Urothelium cell line (cell line): ENCODE data around the gene IFNL4.
"Not testable (repeated sequence)": the region's sequence is repeated elsewhere in the genome, so short reads cannot be mapped to it uniquely, and the experiment has no call there.

ENCODE experiments used
- DNase-seq: peaks from one replicate; pipeline ENCODE4 v3.0.0; 2011; ENCODE audit warnings: low spot score, mixed read lengths
- FAIRE-seq: peaks from 2 replicates; lab custom pipeline; 2011; peaks lifted over from hg19 to GRCh38; lab: Jason Lieb, UNC

Gene IFNL4

DNA sequence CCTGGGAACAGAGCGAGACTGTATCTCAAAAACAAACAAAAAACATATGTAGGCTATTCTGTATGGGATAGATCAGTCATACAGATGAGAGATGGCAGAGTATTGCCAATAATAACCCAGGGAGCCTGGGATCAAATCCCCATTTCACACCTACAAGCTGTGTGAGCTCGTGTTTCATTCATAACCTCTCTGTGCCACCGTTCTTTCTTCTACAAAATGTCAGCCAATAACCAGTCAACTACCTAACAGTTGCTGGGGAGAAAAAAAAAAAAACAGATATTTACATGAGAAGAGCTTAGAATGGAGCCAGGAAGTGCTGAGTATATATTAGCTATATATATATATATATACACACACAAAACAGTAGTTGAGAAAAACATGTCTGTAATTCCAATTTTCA, 13.0 kb upstream of the IFNL4 start:
- no peak for FAIRE-seq
- DNase-seq: no peak

GRCh38 chr19:39257227-39257626, 8.6 kb upstream of the IFNL4 start:
- no peak for DNase-seq
- no peak for FAIRE-seq

DNA sequence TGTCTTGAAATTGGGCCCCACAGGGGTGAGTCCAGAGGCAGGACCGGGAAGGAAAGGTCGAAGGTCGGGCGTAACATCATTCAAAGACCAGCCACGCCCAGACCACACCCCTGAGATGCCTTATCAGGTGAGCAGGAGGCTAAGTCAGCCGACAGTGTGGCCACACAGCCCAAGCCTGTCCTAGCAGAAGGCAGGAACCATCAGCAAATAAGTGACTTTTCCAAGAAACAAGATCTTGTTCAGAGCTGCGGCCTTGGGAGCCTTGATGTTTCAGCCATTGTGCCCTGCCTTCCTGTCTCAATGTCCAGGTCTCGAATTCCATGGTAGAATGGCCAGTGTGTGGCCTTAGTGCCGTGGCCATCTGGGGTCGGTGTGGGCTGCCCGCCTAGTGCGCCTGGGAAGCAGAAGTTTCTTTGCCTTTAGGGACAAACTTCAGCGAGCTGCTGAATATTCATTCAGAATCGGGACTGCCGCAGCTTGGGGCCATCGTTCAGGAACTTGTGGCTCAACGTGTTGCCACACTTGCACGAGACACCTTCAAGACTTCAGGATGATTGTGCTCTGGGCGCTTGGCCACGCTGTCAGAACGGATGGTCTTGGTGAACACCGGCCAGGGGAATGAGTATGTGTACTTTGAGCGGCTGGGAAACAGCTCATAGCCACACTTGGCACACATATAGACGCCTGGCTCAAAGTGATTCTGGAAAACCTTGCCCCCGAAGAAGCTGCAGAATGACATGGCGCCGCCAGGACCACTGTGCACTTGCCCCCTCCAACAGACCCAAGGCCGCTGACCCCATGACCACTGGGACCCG, 6.1 kb upstream of the IFNL4 start:
- DNase-seq (no peak), FAIRE-seq (no peak)

DNA sequence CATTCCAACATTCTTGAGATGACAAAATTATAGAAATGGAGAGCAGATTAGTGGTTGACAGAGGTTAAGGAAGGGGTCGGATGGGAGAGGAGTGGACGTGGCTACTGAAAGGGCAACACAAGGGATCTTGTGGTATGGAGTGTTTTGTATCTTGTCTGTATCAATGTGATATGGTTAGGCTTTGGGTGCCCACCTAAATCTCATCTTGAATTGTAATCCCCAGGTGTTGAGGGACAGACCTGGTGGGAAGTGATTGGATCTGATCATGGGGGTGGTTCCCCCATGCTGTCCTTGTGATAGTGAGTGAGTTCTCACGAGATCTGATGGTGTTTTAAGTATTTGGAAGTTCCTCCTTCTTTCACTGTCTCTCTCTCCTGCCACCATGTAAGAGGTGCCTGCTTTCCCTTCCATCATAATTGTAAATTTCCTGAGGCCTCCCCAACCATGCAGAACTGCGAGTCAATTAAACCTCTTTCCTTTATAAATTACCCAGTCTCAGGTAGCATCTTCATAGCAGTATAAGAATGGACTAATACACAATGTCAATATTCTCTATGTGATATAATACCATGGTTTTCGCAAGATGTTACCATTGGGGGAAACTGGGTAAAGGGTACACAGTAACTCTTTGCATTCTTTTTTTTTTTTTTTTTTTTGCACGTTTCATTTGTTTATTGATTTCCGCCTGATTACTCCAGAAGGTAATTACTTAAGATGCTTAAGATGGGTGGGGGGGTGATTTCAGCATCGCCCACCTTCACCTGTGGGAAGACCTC, 4.9 kb upstream of the IFNL4 start:
- DNase-seq (no peak), FAIRE-seq (no peak)

DNA sequence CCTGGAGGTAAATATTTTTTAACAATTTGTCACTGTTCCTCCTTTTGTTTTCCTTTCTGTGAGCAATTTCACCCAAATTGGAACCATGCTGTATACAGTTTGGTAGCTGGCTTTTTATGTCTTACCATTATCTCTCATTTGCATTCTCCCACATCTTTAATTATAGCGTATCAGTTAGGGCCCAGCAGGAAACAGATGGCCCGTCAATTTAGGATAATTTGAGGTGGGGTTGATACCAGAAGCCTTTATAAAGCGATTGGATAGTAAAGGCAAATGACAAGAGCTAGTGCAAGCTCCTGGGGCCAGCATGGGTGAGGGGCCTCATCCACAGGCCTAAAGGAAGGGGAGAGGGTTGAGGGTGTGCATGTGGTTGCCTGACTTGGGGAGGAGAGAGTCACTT, 3.8 kb upstream of the IFNL4 start:
- DNase-seq (no peak), FAIRE-seq (no peak)

GRCh38 chr19:39251846-39252245, 3.2 kb upstream of the IFNL4 start:
- no peak for DNase-seq
- FAIRE-seq: no peak

DNA sequence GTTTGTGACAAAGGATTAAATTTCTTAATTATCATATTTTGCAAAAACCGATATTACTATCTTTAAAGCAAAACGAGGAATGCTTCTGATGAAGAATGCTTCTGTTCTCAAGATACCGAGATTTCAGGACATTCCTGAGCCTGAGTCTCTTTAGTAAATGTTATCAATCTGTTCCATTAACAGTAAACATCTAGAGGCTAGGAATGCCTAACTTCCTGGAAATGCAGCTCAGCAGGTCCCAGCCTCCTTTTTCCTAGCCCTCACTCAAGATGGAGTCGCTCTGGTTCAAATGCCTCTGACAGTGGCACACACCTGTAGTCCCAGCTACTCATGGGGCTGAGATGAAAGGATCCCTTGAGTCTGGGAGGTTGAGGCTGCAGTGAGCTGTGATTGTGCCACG, 2.4 kb upstream of the IFNL4 start:
- no peak for DNase-seq
- FAIRE-seq: no peak

DNA sequence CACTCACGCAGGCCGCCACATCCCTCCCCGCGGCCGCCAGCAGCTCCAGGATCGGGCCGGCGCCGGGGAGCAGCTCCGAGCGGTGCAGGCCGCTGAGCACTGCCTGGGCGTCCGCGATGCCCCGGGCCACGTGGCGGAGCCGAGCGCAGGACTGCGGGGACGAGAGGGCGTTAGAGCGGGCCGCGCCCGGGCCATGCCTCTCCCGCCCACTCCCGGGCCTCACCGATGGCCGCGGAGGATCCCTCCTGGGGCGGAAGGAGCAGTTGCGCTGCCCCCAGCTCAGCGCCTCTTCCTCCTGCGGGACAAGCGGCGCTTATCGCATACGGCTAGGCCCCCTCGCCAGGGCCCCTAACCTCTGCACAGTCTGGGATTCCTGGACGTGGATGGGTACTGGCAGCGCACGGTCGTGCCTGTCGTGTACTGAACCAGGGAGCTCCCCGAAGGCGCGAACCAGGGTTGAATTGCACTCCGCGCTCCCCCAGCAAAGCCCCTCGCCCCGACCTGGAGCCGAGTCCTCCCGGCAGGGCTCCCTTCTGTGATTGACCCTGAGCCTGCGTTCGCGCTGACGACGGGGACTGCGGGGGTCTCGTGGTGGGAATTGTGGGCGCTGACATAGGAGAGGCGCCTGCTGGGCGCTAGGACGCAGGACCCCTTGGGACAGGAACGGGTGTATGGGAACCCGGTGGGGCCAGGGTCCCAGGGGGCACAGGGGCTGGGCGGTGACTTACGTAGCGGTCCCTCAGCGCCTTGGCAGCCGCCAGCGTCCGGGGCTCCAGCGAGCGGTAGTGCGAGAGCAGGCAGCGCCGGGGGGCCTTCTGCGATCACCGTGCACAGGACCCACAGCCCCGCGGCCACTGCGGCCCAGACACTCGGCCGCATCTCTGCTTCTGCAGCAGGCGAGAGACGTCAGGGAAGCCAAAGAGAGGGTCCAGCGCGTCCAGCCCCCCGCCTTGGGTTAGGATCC, 673 bp downstream of the IFNL4 start:
- DNase-seq: no peak
- FAIRE-seq: no peak

- DNase-seq (no peak), FAIRE-seq (no peak)
Measured at GRCh38 chr19:39246951-39247669, 1.5 kb downstream of the IFNL4 start.

- FAIRE-seq: peak; percentile 56
- DNase-seq: not testable (repeated sequence)
Measured at GRCh38 chr19:39245166-39245565, 3.5 kb downstream of the IFNL4 start.

GRCh38 chr19:39244410-39245100, 4.1 kb downstream of the IFNL4 start, which contains the start of gene IFNL3:
TSS of gene IFNL3 (minus strand) at chr19:39245006. CDS start at chr19:39244967, 39 bp downstream.
- DNase-seq: not testable (repeated sequence)
- FAIRE-seq: peak; percentile 90

DNA sequence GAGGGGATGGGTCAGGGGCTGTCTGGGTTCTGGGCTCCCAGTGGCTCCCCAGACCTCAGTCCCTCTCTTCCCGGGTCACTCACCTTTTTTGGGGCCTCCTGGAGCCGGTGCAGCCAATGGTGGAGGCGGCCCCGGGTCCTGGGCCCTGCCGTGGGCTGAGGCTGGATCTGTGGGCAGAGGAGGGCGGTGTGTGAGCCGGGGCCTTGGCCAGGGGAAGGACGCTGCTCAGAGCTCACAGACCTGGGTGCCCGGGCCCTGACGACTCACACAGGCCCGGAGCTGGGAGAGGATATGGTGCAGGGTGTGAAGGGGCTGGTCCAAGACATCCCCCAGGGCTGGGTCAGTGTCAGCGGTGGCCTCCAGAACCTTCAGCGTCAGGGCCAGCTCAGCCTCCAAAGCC, 4.9 kb downstream of the IFNL4 start:
- FAIRE-seq, DNase-seq: not testable (repeated sequence)

GRCh38 chr19:39240421-39240820, 8.2 kb downstream of the IFNL4 start:
- FAIRE-seq (no peak), DNase-seq (no peak)

- no peak for DNase-seq
- no peak for FAIRE-seq
Measured at GRCh38 chr19:39238944-39239343, 9.7 kb downstream of the IFNL4 start.

- no peak for FAIRE-seq
- no peak for DNase-seq
Measured at GRCh38 chr19:39238209-39238608, 10.4 kb downstream of the IFNL4 start.

DNA sequence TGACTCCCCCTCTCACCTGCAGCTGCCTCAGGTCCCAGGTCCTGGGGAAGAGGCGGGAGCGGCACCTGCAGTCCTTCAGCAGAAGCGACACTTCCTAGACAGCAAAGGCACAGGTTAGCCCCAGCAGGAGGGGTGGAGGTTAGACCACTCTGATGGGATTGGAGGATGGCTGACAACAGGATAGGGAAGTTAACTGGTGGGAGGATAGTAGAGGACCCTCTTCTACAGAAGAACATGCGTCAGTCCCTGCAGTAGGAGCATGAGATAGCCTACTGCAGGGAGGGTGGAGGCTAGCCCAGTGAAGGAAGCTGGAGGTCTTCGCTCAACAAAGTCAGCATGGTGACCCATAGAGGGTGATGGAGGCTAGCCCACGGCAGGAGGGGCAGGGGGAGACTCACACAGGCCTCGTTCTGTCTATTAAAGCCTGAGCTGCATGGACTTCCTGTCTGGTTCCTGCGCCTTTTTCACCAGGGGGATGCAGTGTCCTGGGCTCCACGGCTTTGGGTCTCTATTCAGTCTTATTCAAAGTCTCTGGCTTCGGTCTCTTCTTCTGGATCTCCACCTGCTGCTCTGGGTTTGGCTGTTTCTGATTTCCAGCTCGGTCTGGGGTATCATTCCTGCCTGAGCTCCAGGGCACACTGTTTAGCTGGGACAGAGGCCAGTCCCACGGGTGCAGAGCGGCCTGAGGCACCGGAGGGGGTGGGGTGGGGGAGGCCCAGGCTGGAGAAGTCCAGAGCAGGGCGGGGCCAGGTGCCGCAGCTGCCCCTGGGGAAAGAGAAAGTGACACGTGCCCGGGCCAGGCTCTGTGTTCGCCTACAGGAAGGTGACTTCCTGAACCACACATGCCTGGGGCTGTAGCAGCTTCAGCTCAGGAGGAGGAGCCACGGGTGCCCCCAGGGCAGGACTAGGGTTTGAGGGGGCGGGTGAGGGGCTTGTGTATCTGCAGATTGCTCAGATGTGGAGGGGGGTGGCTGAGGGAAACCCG, 11.2 kb downstream of the IFNL4 start:
- FAIRE-seq (no peak), DNase-seq (peak; percentile 66)

- no peak for DNase-seq
- FAIRE-seq: no peak
Measured at GRCh38 chr19:39236527-39236926, 12.1 kb downstream of the IFNL4 start.

GRCh38 chr19:39232708-39233107, 15.9 kb downstream of the IFNL4 start:
- FAIRE-seq: no peak

More at GRCh38 chr19:39232708-39233107, 15.9 kb downstream of the IFNL4 start:
- DNase-seq: no peak
